ENCODE measurements around the gene SIDT1. TPM values are rescaled to one million over a fixed set of nuclear protein-coding genes. Genes with fewer than 3 reads are reported as not detected.
"Not testable (repeated sequence)": the region's sequence is repeated elsewhere in the genome, so short reads cannot be mapped to it uniquely, and the experiment has no call there.

SIDT1 gene
- total RNA-seq, 2 experiments from 2014 or later = 34.8 to 35.0 TPM

DNA sequence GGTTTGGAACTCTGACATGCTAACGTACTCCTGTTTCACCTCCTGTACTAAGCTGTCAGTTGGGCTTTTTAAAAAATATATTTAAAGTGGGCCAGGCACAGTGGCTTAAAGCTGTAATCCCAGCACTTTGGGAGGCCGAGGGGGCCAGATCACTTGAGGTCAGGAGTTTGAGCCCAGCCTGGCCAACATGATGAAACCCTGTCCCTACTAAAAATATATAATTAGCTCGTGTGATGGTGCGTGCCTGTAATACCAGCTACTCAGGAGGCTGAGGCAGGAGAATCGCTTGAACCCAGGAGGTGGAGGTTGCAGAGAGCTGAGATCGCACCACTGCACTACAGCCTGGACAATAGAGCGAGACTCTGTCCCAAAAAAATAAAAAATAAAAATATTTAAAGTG is 103.7 kb downstream of the SIDT1 start:
- CTCF ChIA-PET; H3K4me1 Mint-ChIP-seq (ENCODE audit: low read depth); POLR2A ChIA-PET; H3K9me3 Mint-ChIP-seq (ENCODE audit: insufficient read depth); DNase-seq; H3K36me3 Mint-ChIP-seq (ENCODE audit: low read depth); H3K27me3 Mint-ChIP-seq (ENCODE audit: low read depth); ATAC-seq; H3K27ac Mint-ChIP-seq; H3K4me3 Mint-ChIP-seq: not testable (repeated sequence)

DNA sequence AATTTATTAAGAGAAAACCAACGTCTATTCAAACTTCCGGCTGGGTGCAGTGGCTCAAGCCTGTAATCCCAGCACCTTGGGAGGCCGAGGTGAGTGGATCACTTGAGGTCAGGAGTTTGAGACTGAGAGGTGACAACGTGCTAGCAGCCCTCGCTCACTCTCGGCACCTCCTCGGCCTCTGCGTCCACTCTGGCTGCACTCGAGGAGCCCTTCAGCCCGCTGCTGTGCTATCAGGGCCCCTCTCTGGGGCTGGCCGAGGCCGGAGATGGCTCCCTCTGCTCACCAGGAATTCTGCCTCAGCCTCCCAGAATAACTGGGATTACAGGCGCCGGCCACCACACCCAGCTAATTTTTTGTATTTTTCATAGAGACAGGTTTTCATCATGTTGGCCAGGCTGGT is 105.4 kb downstream of the SIDT1 start:
- Mint-ChIP-seq H3K27ac (no peak overlapping the region), H3K36me3 (ENCODE audit: low read depth) (no peaks in the 10 kb centered on the region), H3K9me3 (ENCODE audit: insufficient read depth) (no peaks in the 10 kb centered on the region), H3K4me1 (ENCODE audit: low read depth) (no peaks in the 10 kb centered on the region), H3K27me3 (ENCODE audit: low read depth) (no peaks in the 10 kb centered on the region), H3K4me3 (no peak overlapping the region)
- no peak for ATAC-seq
- ChIA-PET CTCF (no interaction called here), POLR2A (no interaction called here)
- no peak for DNase-seq

DNA sequence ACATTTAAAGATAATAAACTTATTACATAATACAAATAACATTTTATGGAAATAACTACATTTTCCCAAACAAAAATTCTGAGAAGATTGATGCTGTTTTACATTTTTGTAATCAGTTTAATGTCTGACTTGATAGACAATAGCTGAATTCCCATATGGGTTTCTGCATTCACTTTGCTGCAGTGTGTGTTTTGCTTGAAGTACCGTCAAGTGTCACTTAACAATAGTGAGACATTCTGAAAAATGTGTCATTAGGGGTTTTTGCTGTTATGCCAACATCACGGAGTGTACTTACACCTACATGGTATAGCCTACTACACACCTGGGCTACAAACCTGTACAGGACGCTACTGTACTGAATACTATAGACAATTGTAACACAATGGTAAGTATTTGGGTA is 106.6 kb downstream of the SIDT1 start:
- H3K4me3 Mint-ChIP-seq = no peak overlapping the region
- no peak for ATAC-seq
- ChIA-PET POLR2A (no interaction called here), CTCF (no interaction called here)
- DNase-seq = no peak
- peaks cover 4% of the 10 kb centered on the region for H3K9me3 Mint-ChIP-seq (ENCODE audit: insufficient read depth)
- H3K27me3 Mint-ChIP-seq (ENCODE audit: low read depth) = no peaks in the 10 kb centered on the region
- H3K4me1 Mint-ChIP-seq (ENCODE audit: low read depth) = no peaks in the 10 kb centered on the region
- no peak overlapping the region for H3K27ac Mint-ChIP-seq
- peaks cover 3% of the 10 kb centered on the region for H3K36me3 Mint-ChIP-seq (ENCODE audit: low read depth)

DNA sequence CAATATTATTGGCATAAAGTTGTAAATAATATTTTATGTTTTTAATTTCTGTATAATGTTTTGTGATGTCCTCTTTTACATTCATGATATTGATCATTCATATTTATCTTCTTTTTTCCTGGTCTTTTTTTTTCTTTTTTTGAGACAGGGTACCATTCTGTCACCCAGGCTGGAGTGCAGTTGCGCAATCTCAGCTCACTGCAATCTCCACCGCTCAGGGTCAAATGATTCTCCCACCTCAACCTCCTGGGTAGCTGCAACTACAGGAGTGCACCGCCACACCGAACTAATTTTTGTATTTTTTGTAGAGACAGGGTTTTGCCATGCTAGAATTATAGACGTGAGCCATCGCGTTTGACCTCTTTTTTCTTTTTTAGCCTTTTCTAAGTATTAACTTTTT is 111.2 kb downstream of the SIDT1 start:
- POLR2A ChIA-PET = no interaction called here
- Mint-ChIP-seq H3K27me3 (ENCODE audit: low read depth) (no peaks in the 10 kb centered on the region), H3K4me3 (no peak overlapping the region), H3K9me3 (ENCODE audit: insufficient read depth) (peaks cover 30% of the 10 kb centered on the region), H3K4me1 (ENCODE audit: low read depth) (no peaks in the 10 kb centered on the region), H3K27ac (no peak overlapping the region), H3K36me3 (ENCODE audit: low read depth) (peaks cover 20% of the 10 kb centered on the region)
- no peak for ATAC-seq
- no peak for DNase-seq
- CTCF ChIA-PET = interaction anchor here (1.4 kb wide), 1 partner anchor 66 kb away, joined by 4 read pairs; no protein-coding TSS in a partner anchor

DNA sequence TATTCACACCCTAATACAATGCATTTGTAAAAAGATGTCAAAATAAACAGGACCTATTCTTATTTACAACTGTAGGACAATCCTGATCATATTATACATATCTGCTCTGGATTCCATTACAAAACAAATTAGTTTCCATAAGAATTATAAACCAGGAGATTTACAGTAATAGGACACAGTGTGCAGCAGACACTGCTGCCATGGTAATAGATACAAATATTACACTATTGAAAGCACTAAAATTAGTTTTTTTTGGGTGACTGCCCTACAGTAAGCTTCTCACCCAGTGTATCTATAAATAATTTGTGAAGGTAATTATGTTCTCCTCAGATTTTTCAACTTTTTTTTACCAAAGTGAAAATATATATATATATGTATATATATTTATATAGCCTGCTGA is 116.2 kb downstream of the SIDT1 start:
- peaks cover 29% of the 10 kb centered on the region for H3K9me3 Mint-ChIP-seq (ENCODE audit: insufficient read depth)
- DNase-seq = no peak
- H3K4me1 Mint-ChIP-seq (ENCODE audit: low read depth) = no peaks in the 10 kb centered on the region
- H3K27ac Mint-ChIP-seq = no peak overlapping the region
- ChIA-PET CTCF (no interaction called here), POLR2A (interaction anchor here (1.1 kb wide), 1 partner anchor 47 kb away, joined by 3 read pairs; no protein-coding TSS in a partner anchor)
- H3K36me3 Mint-ChIP-seq (ENCODE audit: low read depth) = peaks cover 17% of the 10 kb centered on the region
- ATAC-seq = no peak
- no peak overlapping the region for H3K4me3 Mint-ChIP-seq
- no peaks in the 10 kb centered on the region for H3K27me3 Mint-ChIP-seq (ENCODE audit: low read depth)

DNA sequence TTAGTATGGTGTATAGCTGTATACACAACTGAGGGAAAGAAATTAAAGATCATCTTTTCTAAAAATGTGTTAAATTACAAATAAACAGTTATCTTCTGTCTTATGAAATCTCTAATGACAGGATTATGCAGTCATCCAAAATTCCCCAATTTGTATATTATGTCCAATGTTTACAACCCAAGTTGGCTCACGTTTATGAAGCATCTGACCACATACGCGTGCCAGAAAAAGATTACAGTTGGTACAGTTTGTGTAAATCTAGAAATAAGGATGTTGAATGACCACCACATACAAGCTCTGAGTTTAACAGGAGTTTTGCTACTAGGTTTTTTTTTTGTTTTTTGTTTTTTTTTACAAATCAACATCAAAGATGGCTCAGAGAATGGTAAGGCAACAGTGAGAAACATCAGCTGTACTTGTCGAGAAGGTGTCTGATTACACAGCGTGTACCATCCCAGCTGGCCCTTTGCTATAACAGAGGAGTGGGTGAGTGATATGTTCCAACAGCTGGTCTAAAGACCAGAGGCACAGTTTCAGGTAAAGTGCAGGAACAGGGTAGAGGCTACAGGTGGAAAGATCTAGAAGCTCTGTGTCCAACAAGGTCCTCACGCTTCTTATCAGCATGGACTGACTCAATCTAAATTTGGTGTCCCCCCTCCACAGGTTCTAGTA is 117.0 kb downstream of the SIDT1 start:
- CTCF ChIA-PET = no interaction called here

DNA sequence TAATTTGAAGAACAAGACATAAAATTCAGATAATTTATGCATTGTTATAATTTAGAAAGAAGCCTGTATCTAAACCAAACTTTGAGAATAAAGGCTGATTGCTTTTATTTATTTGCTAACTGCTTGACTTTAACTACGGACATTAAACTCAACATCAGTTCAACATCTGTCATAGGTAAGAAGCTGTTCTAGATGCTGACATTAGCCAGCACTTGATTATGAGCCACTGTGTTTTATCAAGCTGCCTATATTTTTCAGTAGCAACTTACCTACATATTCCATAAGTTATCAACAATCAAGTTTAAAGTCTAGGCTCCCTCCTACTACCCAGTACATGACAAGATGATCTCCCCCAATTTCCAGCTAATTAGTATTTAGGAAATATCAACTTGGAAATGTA is 122.0 kb downstream of the SIDT1 start:
- ChIA-PET POLR2A (no interaction called here), CTCF (no interaction called here)
- Mint-ChIP-seq H3K27ac (no peak overlapping the region), H3K36me3 (ENCODE audit: low read depth) (peaks cover 17% of the 10 kb centered on the region), H3K9me3 (ENCODE audit: insufficient read depth) (no peaks in the 10 kb centered on the region), H3K4me3 (no peak overlapping the region), H3K4me1 (ENCODE audit: low read depth) (no peaks in the 10 kb centered on the region), H3K27me3 (ENCODE audit: low read depth) (no peaks in the 10 kb centered on the region)
- ATAC-seq (no peak), DNase-seq (no peak)

More for the DNA sequence above, 117.0 kb downstream of the SIDT1 start:
- POLR2A ChIA-PET = no interaction called here
- Mint-ChIP-seq H3K27me3 (ENCODE audit: low read depth) (no peaks in the 10 kb centered on the region), H3K4me3 (no peak overlapping the region), H3K9me3 (ENCODE audit: insufficient read depth) (peaks cover 22% of the 10 kb centered on the region), H3K36me3 (ENCODE audit: low read depth) (peaks cover 16% of the 10 kb centered on the region), H3K4me1 (ENCODE audit: low read depth) (no peaks in the 10 kb centered on the region), H3K27ac (no peak overlapping the region)
- DNase-seq = no peak
- ATAC-seq = no peak

DNA sequence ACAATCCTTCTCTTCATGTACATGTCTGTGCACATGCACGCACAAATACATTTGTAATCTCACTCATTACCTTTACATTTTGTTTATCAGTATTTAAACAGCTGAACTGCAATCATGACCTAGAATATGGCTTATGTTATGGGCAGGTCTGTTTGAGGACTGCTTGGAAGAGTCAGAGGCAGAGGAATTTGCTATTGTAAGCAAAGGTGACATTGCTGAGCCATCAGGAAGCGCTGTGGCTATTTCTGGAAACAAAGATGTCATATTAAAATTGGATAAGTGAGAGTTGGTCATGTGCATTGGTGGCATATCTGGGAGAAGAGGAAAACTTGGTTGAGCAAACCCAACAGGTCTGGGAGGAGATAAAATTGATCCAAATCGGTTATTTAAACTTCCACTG is 122.5 kb downstream of the SIDT1 start:
- no peak overlapping the region for H3K27ac Mint-ChIP-seq
- H3K4me1 Mint-ChIP-seq (ENCODE audit: low read depth) = no peaks in the 10 kb centered on the region
- H3K4me3 Mint-ChIP-seq = no peak overlapping the region
- POLR2A ChIA-PET = no interaction called here
- CTCF ChIA-PET = no interaction called here
- peaks cover 22% of the 10 kb centered on the region for H3K36me3 Mint-ChIP-seq (ENCODE audit: low read depth)
- ATAC-seq (no peak), DNase-seq (no peak)
- H3K27me3 Mint-ChIP-seq (ENCODE audit: low read depth) = no peaks in the 10 kb centered on the region
- no peaks in the 10 kb centered on the region for H3K9me3 Mint-ChIP-seq (ENCODE audit: insufficient read depth)

DNA sequence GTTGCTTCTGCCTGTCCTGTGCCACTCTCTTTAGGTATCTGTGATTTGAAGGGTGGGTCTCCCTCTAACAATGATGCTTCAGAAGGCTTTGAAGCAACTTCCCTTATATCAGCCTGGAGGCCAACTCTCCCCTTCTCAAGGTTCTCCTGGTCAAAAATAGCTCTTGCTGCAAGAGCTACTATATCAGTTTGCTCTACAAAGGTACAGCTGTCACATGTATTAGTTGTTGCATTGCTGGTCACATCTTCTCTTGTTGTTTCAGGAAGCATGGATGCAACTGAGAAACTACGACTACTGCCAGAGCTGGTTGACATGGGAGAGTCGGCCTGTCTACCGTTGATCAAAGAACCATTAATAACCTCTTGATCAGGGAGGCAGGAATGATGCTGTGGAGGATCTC is 125.8 kb downstream of the SIDT1 start:
- CTCF ChIA-PET = interaction anchor here (1.4 kb wide), 1 partner anchor 25 kb away, joined by 3 read pairs; no protein-coding TSS in a partner anchor
- DNase-seq = no peak
- no peak overlapping the region for H3K4me3 Mint-ChIP-seq
- no peaks in the 10 kb centered on the region for H3K27me3 Mint-ChIP-seq (ENCODE audit: low read depth)
- H3K9me3 Mint-ChIP-seq (ENCODE audit: insufficient read depth) = no peaks in the 10 kb centered on the region
- no peak overlapping the region for H3K27ac Mint-ChIP-seq
- no peak for ATAC-seq
- no peaks in the 10 kb centered on the region for H3K4me1 Mint-ChIP-seq (ENCODE audit: low read depth)
- POLR2A ChIA-PET = no interaction called here
- peaks cover 41% of the 10 kb centered on the region for H3K36me3 Mint-ChIP-seq (ENCODE audit: low read depth)

DNA sequence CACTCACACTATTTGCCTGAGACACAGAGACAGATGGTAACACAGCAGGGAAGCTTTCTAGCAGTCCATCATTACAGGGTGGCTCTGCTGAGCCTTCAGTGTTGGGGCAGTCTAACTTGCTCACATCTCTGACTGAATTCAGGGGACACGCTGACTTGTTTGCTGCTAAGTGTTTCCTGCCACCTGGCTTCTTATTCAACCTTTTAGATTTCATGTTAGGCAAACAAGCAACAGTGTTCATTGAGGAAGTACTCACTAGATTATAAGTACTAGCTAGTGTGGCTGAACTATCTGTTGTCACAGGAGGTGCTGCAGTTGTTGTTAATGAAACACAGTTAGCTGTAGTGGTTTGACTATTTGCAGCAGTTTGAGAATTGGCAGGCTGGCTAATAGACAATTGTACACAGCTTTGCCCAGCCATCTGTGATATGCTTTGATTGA is 126.8 kb downstream of the SIDT1 start:
- H3K27me3 Mint-ChIP-seq (ENCODE audit: low read depth) = no peaks in the 10 kb centered on the region
- ChIA-PET POLR2A (no interaction called here), CTCF (interaction anchor here (0.7 kb wide), 1 partner anchor 292 kb away, joined by 3 read pairs; no protein-coding TSS in a partner anchor)
- H3K4me1 Mint-ChIP-seq (ENCODE audit: low read depth) = no peaks in the 10 kb centered on the region
- ATAC-seq (no peak), DNase-seq (no peak)
- H3K4me3 Mint-ChIP-seq = no peak overlapping the region
- no peak overlapping the region for H3K27ac Mint-ChIP-seq
- H3K36me3 Mint-ChIP-seq (ENCODE audit: low read depth) = peaks cover 44% of the 10 kb centered on the region
- no peaks in the 10 kb centered on the region for H3K9me3 Mint-ChIP-seq (ENCODE audit: insufficient read depth)

DNA sequence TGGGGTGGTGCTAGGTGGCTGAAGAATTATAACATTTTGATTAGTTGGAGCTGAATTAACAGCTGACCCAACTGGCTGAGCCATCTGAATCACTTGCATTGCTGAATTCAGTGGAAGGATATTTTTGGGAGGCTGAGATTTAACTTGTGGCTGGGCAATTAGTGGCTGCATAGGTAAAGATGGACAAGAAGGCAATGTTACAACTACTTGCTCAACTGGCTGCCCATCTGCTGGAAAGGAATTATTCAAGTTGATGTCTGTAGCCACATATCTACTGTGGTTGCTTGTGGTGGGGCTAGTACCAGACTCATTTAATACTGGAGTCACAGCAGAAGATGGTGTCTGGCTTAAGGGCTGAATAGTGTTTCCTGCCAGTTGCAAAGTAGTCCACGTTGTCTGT is 127.6 kb downstream of the SIDT1 start:
- no peaks in the 10 kb centered on the region for H3K9me3 Mint-ChIP-seq (ENCODE audit: insufficient read depth)
- peaks cover 50% of the 10 kb centered on the region for H3K36me3 Mint-ChIP-seq (ENCODE audit: low read depth)
- ChIA-PET POLR2A (no interaction called here), CTCF (interaction anchor here (1.0 kb wide), 1 partner anchor 9 kb away, joined by 3 read pairs; no protein-coding TSS in a partner anchor)
- no peak overlapping the region for H3K4me3 Mint-ChIP-seq
- ATAC-seq (no peak), DNase-seq (no peak)
- no peak overlapping the region for H3K27ac Mint-ChIP-seq
- no peaks in the 10 kb centered on the region for H3K27me3 Mint-ChIP-seq (ENCODE audit: low read depth)
- H3K4me1 Mint-ChIP-seq (ENCODE audit: low read depth) = peaks cover 6% of the 10 kb centered on the region

DNA sequence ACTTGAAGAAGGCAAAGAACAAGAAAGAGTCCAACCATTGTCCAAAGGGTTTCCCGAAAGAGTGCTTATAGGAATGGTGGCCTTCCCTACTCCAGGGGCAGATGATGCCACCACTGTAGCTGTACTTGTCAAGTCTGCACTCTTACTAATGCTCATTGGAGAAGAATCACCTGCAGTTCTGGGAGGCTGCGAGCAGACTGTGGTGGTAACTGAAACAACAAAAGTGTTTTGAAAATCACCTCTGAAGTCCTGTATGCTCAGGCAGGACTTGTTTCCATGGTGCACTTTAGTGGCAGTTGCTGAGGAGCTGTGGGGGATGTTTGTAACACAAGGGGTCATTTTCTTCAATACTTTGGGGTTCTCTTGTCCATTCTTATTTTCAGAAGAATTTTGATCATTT is 128.1 kb downstream of the SIDT1 start:
- ATAC-seq = no peak
- no peak for DNase-seq
- ChIA-PET POLR2A (interaction anchor here (1.1 kb wide), 1 partner anchor 36 kb away, joined by 3 read pairs; the partner anchor contains the start of gene USF3), CTCF (interaction anchor here (1.0 kb wide), 1 partner anchor 8 kb away, joined by 3 read pairs; no protein-coding TSS in a partner anchor)
- Mint-ChIP-seq H3K36me3 (ENCODE audit: low read depth) (peaks cover 52% of the 10 kb centered on the region), H3K4me3 (no peak overlapping the region), H3K27ac (no peak overlapping the region), H3K4me1 (ENCODE audit: low read depth) (peaks cover 8% of the 10 kb centered on the region), H3K9me3 (ENCODE audit: insufficient read depth) (no peaks in the 10 kb centered on the region), H3K27me3 (ENCODE audit: low read depth) (no peaks in the 10 kb centered on the region)
